Measurements from ENCODE around the gene RHCG.

DNA sequence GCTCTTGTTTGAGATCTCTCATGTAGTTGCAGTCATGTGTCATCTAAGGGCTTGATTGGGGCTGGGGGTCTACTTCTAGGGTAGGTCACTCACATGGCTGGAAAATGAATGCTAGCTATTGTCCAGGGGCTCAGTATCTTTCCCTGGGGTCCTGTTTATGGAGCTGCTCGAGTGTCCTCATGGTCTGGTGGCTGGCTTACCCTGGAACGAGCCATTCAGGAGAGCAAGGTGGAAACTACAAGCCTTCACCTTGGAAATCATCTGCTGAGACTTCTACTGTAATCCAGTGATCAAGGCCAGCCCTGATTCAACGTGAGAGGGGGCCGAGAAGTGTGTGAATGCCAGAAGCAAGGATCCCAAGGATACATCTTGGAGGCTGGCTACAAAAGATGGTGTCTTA is 16.2 kb upstream of the RHCG start:
- TF ChIP-seq, protein P1, sequence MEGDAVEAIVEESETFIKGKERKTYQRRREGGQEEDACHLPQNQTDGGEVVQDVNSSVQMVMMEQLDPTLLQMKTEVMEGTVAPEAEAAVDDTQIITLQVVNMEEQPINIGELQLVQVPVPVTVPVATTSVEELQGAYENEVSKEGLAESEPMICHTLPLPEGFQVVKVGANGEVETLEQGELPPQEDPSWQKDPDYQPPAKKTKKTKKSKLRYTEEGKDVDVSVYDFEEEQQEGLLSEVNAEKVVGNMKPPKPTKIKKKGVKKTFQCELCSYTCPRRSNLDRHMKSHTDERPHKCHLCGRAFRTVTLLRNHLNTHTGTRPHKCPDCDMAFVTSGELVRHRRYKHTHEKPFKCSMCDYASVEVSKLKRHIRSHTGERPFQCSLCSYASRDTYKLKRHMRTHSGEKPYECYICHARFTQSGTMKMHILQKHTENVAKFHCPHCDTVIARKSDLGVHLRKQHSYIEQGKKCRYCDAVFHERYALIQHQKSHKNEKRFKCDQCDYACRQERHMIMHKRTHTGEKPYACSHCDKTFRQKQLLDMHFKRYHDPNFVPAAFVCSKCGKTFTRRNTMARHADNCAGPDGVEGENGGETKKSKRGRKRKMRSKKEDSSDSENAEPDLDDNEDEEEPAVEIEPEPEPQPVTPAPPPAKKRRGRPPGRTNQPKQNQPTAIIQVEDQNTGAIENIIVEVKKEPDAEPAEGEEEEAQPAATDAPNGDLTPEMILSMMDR (conservative IDR thresholded peaks at IDR 0.05; ENCODE audit: low read depth, low read length): no peak
- no peak for TF ChIP-seq EZH2 (IDR thresholded peaks at IDR 0.05; ENCODE audit: low read length, unreplicated experiment)
